ENCODE data around the gene TNIK. TPM values are rescaled to one million over a fixed set of nuclear protein-coding genes. Genes with fewer than 3 reads are reported as not detected.

Gene TNIK
- polyA plus RNA-seq, 1 of the 3 experiments (the other 2 are of a cell fraction), result 19.4 TPM

- Histone ChIP-seq H3K79me2 (ENCODE audit: insufficient read depth) (peaks cover 61% of the 10 kb centered on the region), H3K27ac (ENCODE audit: low read depth in 2 of 2, low read length in 1 of 2) (no peak overlapping the region), H3K36me3 (replicated peaks in 1 of 2; ENCODE audit: control insufficient read depth in 1 of 2, insufficient read depth in 2 of 2, low read length in 1 of 2) (no peaks in the 10 kb centered on the region), H3K9me3 (no peaks in the 10 kb centered on the region), H3K4me1 (ENCODE audit: control insufficient read depth in 1 of 2, insufficient read depth in 2 of 2, low read depth in 1 of 2, low read length in 1 of 2) (peaks cover 15% of the 10 kb centered on the region in 2 experiments), H3F3A (replicated peaks; ENCODE audit: insufficient read depth) (peaks cover 25% of the 10 kb centered on the region), H3K4me2 (no peak overlapping the region), H3K4me3 (ENCODE audit: low read depth in 2 of 2, low read length in 1 of 2) (no peak overlapping the region), H3K9ac (no peak overlapping the region), H3K27me3 (ENCODE audit: insufficient read depth) (no peaks in the 10 kb centered on the region), H2AFZ (ENCODE audit: low read depth) (no peak overlapping the region), H3K9me2 (no peaks in the 10 kb centered on the region), H4K20me1 (ENCODE audit: insufficient read depth) (no peaks in the 10 kb centered on the region)
- ChIA-PET CTCF (interaction anchor here (1.3 kb wide), 1 partner anchor 33 kb away, joined by 4 read pairs; no protein-coding TSS in a partner anchor), POLR2A (no interaction called here)
- 100% methylated on average over 1 of the region's 1 CpG for WGBS (ENCODE audit: low lambda C conversion rate)
- no peak for DNase-seq
- TF ChIP-seq REST (IDR thresholded peaks at IDR 0.05; ENCODE audit: low read depth, low read length) (no peak), SIN3A (IDR thresholded peaks at IDR 0.05; ENCODE audit: borderline replicate concordance, low read depth, low read length) (no peak), TCF12 (IDR thresholded peaks at IDR 0.05) (no peak), GATA2 (CRISPR knock-in tag; IDR thresholded peaks at IDR 0.05) (no peak), MXI1 (IDR thresholded peaks at IDR 0.05; ENCODE audit: low read depth, low read length) (no peak), PBX3 (IDR thresholded peaks at IDR 0.05) (no peak), GABPA (IDR thresholded peaks at IDR 0.05; ENCODE audit: low read depth) (no peak), RCOR1 (IDR thresholded peaks at IDR 0.05; ENCODE audit: low read length) (no peak)
- TF ChIP-seq, protein P1, sequence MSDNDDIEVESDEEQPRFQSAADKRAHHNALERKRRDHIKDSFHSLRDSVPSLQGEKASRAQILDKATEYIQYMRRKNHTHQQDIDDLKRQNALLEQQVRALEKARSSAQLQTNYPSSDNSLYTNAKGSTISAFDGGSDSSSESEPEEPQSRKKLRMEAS (IDR thresholded peaks at IDR 0.05; ENCODE audit: low read depth), result no peak
- TF ChIP-seq, protein P2, sequence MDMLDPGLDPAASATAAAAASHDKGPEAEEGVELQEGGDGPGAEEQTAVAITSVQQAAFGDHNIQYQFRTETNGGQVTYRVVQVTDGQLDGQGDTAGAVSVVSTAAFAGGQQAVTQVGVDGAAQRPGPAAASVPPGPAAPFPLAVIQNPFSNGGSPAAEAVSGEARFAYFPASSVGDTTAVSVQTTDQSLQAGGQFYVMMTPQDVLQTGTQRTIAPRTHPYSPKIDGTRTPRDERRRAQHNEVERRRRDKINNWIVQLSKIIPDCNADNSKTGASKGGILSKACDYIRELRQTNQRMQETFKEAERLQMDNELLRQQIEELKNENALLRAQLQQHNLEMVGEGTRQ (IDR thresholded peaks at IDR 0.05; ENCODE audit: borderline replicate concordance, low read depth, low read length), result no peak
Measured at GRCh38 chr3:171377859-171378258, 82.3 kb downstream of the TNIK start.

DNA sequence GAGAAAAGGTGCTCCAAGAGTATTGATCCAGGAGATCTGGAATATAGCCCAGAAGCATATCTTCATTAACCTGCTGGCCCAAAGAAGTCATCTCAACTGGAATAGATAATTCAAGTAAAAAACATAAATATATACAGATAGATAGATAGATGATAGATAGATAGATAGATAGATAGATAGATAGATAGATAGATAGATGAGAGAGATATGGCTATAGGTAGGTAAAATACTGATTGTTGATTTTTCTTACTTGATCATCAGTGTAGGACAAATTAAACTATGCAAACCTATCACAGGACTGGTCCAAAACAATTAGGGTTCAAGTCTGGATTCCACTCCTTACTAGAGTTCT is 83.6 kb downstream of the TNIK start:
- Histone ChIP-seq H3K9me3 (no peaks in the 10 kb centered on the region), H3K27me3 (ENCODE audit: insufficient read depth) (no peaks in the 10 kb centered on the region), H3K36me3 (replicated peaks in 1 of 2; ENCODE audit: control insufficient read depth in 1 of 2, insufficient read depth in 2 of 2, low read length in 1 of 2) (no peaks in the 10 kb centered on the region), H3K4me2 (no peak overlapping the region), H3K79me2 (ENCODE audit: insufficient read depth) (peaks cover 62% of the 10 kb centered on the region), H3K9ac (no peak overlapping the region), H3K9me2 (no peaks in the 10 kb centered on the region), H3K4me3 (ENCODE audit: low read depth in 2 of 2, low read length in 1 of 2) (no peak overlapping the region), H3F3A (replicated peaks; ENCODE audit: insufficient read depth) (peaks cover 25% of the 10 kb centered on the region), H3K27ac (ENCODE audit: low read depth in 2 of 2, low read length in 1 of 2) (no peak overlapping the region), H3K4me1 (ENCODE audit: control insufficient read depth in 1 of 2, insufficient read depth in 2 of 2, low read depth in 1 of 2, low read length in 1 of 2) (peaks cover 15 to 19% of the 10 kb centered on the region in 2 experiments), H4K20me1 (ENCODE audit: insufficient read depth) (no peaks in the 10 kb centered on the region), H2AFZ (ENCODE audit: low read depth) (no peak overlapping the region)
- DNase-seq, result no peak
- ChIA-PET CTCF (no interaction called here), POLR2A (no interaction called here)
- no peak for TF ChIP-seq RXRA (IDR thresholded peaks at IDR 0.05; ENCODE audit: borderline replicate concordance, low read depth)
- no peak for TF ChIP-seq TAF1 (IDR thresholded peaks at IDR 0.05; ENCODE audit: borderline replicate concordance, low read depth, low read length)
- no peak for TF ChIP-seq NFIC (IDR thresholded peaks at IDR 0.05; ENCODE audit: borderline replicate concordance)
- no peak for TF ChIP-seq PBX3 (IDR thresholded peaks at IDR 0.05)
- TF ChIP-seq RCOR1 (IDR thresholded peaks at IDR 0.05; ENCODE audit: low read length), result no peak
- no peak for TF ChIP-seq SMC3 (IDR thresholded peaks at IDR 0.05; ENCODE audit: low read depth, low read length)
- TF ChIP-seq FOXJ3 (CRISPR knock-in tag; IDR thresholded peaks at IDR 0.05), result no peak
- TF ChIP-seq CHD2 (IDR thresholded peaks at IDR 0.05; ENCODE audit: low read length, partially characterized antibody), result no peak
- no peak for TF ChIP-seq ELF1 (IDR thresholded peaks at IDR 0.05)
- TF ChIP-seq, protein P3, sequence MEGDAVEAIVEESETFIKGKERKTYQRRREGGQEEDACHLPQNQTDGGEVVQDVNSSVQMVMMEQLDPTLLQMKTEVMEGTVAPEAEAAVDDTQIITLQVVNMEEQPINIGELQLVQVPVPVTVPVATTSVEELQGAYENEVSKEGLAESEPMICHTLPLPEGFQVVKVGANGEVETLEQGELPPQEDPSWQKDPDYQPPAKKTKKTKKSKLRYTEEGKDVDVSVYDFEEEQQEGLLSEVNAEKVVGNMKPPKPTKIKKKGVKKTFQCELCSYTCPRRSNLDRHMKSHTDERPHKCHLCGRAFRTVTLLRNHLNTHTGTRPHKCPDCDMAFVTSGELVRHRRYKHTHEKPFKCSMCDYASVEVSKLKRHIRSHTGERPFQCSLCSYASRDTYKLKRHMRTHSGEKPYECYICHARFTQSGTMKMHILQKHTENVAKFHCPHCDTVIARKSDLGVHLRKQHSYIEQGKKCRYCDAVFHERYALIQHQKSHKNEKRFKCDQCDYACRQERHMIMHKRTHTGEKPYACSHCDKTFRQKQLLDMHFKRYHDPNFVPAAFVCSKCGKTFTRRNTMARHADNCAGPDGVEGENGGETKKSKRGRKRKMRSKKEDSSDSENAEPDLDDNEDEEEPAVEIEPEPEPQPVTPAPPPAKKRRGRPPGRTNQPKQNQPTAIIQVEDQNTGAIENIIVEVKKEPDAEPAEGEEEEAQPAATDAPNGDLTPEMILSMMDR (IDR thresholded peaks at IDR 0.05), result no peak
